Measurements from ENCODE around the gene ATRIP.

Gene ATRIP

DNA sequence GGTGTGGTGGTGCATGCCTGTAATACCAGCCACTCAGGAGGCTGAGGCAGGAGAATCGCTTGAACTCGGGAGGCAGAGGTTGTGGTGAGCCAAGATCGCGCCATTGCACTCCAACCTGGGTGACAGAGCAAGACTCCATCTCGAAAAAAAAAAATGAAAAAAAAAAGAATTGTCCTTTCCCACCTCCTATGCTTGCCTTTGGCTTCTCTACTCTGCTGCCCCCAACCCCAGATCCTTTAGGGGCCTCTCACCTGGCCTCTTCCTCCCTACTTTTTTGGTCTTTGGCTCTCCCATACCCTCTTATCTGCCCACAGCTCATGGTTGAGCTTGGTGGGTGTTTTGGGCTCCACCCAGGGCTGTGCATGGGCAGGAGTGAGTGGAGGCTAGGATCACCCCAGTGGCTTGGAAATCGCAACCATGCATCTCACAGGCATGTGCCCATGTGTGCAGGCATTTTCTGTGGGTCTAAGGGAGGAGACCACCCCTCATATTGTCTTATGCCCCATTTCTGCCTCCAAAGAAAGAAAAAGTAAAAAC lies 59.5 kb downstream of the ATRIP start:
- no peak for DNase-seq

DNA sequence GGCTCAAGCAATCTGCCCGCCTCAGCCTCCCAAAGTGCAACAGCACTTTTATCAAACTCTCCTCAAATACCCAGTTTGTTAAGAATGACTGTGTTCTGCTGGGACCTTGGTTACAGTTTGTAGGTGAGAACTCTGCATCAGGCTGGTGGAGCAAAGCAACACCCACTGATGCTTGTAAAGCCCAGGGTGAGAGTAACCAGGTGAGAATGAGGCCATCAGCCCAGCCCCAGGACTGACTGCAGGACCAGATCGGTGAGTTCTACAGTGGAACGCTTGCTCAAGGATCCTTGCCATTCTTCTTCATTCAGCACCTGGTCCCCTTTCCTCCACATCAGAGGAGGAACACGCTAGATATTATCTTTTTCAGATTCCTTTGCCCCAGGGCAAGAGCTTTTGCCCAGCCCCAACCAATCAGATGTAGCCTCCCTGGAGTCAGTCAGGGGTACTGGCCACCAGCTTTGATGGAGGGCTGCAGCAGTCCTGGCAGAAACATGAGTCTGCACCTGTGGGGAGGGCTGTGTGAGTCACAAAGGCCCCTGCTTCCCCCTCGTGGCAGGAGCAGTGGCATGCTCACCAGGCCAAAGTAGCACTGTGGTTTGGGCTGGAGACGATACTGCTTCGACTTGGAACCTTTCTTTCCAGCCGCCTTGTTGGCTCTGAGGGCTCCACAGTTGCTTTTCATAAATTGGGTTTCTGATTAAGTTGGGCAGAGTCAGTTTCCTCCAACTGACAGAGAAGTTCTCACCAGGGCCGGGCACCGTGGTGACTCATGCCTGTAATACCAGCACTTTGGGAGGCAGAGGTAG lies 60.9 kb downstream of the ATRIP start:
- DNase-seq = peak in 1 of 2 experiments; percentile 3

DNA sequence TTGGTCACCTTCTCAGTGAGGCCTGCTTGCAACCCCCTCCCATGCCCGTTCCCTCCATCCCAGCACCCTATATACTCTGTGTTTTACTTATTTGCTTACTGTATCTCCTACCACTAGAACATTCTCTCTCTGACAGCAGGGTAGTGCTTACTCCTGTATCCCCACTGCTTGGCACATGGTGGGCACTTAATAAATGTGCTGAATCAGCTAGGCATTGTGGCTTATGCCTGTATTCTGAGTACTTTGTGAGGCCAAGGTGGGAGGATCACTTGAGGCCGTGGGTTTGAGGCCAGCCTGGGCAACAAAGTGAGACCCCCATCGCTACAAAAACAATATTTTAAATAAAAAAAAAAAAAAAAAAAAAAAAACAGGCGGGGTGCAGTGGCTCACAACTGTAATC lies 65.0 kb downstream of the ATRIP start:
- no peak for DNase-seq

DNA sequence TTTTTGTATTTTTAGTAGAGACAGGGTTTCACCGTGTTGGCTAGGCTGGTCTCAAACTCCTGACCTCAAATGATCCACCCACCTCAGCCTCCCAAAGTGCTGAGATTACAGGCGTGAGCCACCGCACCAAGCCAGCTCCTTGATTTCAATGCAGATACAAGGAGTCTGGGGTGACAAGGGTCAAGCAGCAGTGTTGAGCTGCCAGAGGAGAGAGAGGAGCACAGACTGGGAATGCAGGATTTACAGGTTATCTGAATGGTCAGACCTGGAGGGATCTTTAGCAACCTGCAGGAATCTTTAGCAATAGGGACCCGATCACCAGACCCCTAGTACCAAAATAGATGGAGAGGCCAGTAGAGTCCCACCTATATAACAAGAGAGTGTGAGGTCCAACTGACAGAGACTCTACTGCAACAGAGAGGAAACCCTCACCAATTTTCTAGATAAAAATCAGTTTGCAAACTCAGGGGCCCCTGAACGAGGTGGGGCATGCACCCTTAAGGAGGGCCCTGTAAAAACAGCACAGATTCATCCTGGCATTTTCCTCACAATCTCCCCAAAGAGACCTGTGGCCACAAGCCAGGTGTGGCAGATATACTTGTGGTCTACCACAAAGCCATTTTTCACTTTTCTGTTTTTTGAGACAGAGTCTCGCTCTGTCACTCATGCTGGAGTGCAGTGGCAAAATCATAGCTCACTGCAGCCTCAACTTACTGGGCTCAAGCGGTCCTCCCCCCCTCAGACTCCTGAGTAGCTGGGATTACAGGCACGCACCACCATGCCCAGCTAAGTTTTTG lies 68.1 kb downstream of the ATRIP start:
- no peak for DNase-seq
